ENCODE measurements around the gene TRMT112. TPM values are rescaled to one million over a fixed set of nuclear protein-coding genes. Genes with fewer than 3 reads are reported as not detected.

The TRMT112 gene
- total RNA-seq, 1 experiment from 2014 or later: 328 TPM

GRCh38 chr11:64316672-64317324, 561 bp downstream of the TRMT112 start:
- Histone ChIP-seq H3K9me2 (ENCODE audit: insufficient read depth) (no peaks in the 10 kb centered on the region), H3K4me1 (ENCODE audit: control insufficient read depth in 1 of 2, insufficient read depth in 2 of 2, low read length in 2 of 2) (peaks cover 22 to 51% of the 10 kb centered on the region in 2 experiments), H3K4me2 (ENCODE audit: low read length) (peak overlapping the region; percentile 77), H3K27ac (ENCODE audit: low read depth, low read length) (peak overlapping the region; percentile 83), H3K36me3 (ENCODE audit: control insufficient read depth in 1 of 2, insufficient read depth in 2 of 2, low read length in 2 of 2) (peaks cover 7 to 23% of the 10 kb centered on the region in 2 experiments; a peak in 2 of 4 replicates), H4K20me1 (ENCODE audit: insufficient read depth) (no peaks in the 10 kb centered on the region), H3K79me2 (ENCODE audit: insufficient read depth, low read length) (peaks cover 37% of the 10 kb centered on the region), H3K9me3 (ENCODE audit: control insufficient read depth in 1 of 2, insufficient read depth in 1 of 2, low read depth in 1 of 2, low read length in 2 of 2) (no peaks in the 10 kb centered on the region), H3K9ac (ENCODE audit: low read length) (peak overlapping the region; percentile 89), H2AFZ (ENCODE audit: low read depth, low read length, poor library complexity, severe bottlenecking) (no peak overlapping the region), H3K4me3 (replicated peaks in 1 of 2; ENCODE audit: low read depth in 1 of 2, low read length in 2 of 2) (peak overlapping the region; percentile 80 to 84), H3K27me3 (ENCODE audit: insufficient read depth, low read length) (no peaks in the 10 kb centered on the region)
- BruUV-seq (replicated peaks): TSS peak; percentile 99
- DNase-seq (ENCODE audit: low read depth, low spot score) (peak; percentile 44), ATAC-seq (peak; percentile 23)
- RAD21 ChIA-PET (ENCODE audit: low non-redundant PET in 1 of 2, low total read pairs in 2 of 2, uncharacterized antibody in 2 of 2, unreplicated experiment in 2 of 2): interaction anchor here (0.7 to 2.6 kb wide), 6 partner anchors 36 to 45 kb away, joined by 3 to 29 read pairs (median 4); no protein-coding TSS in a partner anchor
- intact Hi-C loops (cut with micrococcal nuclease): loop anchor here (1.0 kb wide), 3 partner anchors 15 to 43 kb away; partner anchors contain the start of gene RPS6KA4
- POLR2A ChIA-PET: interaction anchor here (0.8 to 3.0 kb wide), 16 partner anchors 10 to 75 kb away, joined by 3 to 77 read pairs (median 8); partner anchors contain the start of genes CATSPERZ, ESRRA, FKBP2 and PLCB3
- no peak for TF ChIP-seq ZBTB33 (IDR thresholded peaks at IDR 0.05; ENCODE audit: extremely low read depth, insufficient replicate concordance, low read length)
- peak in 2 of 3 experiments; percentile 27 to 34; a peak in 2 of 6 replicates for TF ChIP-seq CTCF (IDR thresholded peaks at IDR 0.05 in 2 of 3, conservative IDR thresholded peaks at IDR 0.05 in 1 of 3; ENCODE audit: borderline replicate concordance in 1 of 3, insufficient read depth in 1 of 3, low read depth in 2 of 3, low read length in 2 of 3)
- TF ChIP-seq ZFX (IDR thresholded peaks at IDR 0.05): 0 out of 2 replicates have a peak, but pooled peaks have one; percentile 22
- no peak for TF ChIP-seq EZH2 (IDR thresholded peaks at IDR 0.05)
- TF ChIP-seq EGR1 (IDR thresholded peaks at IDR 0.05; ENCODE audit: low read depth): no peak
- CTCF ChIA-PET: interaction anchor here (0.8 to 3.7 kb wide), 15 partner anchors 10 to 336 kb away, joined by 3 to 92 read pairs (median 6); partner anchors contain the start of genes ESRRA and FKBP2

Data from HCT116 (cell line).